HEK293 (cell line): ENCODE data around the gene ERMARD.

Experiments
- CTCF ChIA-PET: fragments of 350-600 bp; formaldehyde crosslinking; extraction: SDS; loops from one replicate; lab custom pipeline; 2021; ENCODE audit warnings: antibody characterized with exemption; lab: Yijun Ruan, JAX
- POLR2A ChIA-PET: fragments of 300-600 bp; formaldehyde crosslinking; extraction: SDS; loops from one replicate; lab custom pipeline; 2020; ENCODE audit warnings: antibody characterized with exemption, inconsistent platforms; lab: Yijun Ruan, JAX
- H3K27ac ChIP-seq: fragments of 200-500 bp; sonication (Bioruptor generic); 2 replicates; pipeline ENCODE4 v1.5.1; 2014; ENCODE audit warnings: low read depth, low read length, control low read depth, inconsistent platforms; ENCODE audit errors: extremely low read depth
- H3K36me3 ChIP-seq, 2 experiments: fragments of 200-500 bp in 1 of 2; sonication (Bioruptor generic) in 1 of 2; 1 replicate in 1 of 2; 2 replicates in 1 of 2; pipeline ENCODE4 v1.5.1; 2014 to 2017; ENCODE audit warnings: inconsistent platforms in 2 of 2, low read length in 2 of 2; ENCODE audit not compliant: control insufficient read depth in 2 of 2, insufficient read depth in 1 of 2
- H3K4me1 ChIP-seq: fragments of 200-500 bp; sonication (Bioruptor generic); 2 replicates; pipeline ENCODE4 v1.5.1; 2014; ENCODE audit warnings: mild to moderate bottlenecking, low read length, inconsistent platforms; ENCODE audit not compliant: control insufficient read depth, insufficient read depth
- H3K4me3 ChIP-seq: 2 replicates; pipeline ENCODE4 v1.5.1; 2011; ENCODE audit warnings: low read depth, mild to moderate bottlenecking, control low read depth, low read length, moderate library complexity
- H3K9me3 ChIP-seq: fragments of 200-500 bp; sonication (Bioruptor generic); 2 replicates; pipeline ENCODE4 v1.5.1; 2014; ENCODE audit warnings: low read depth, low read length, inconsistent platforms; ENCODE audit not compliant: control insufficient read depth, insufficient read depth
- GFI1B ChIP-seq: fragments of 450-650 bp; formaldehyde crosslinking; IDR thresholded peaks from 2 replicates; pipeline ENCODE4 v1.5.1; 2016; ENCODE audit warnings: missing biosample characterization, missing genetic modification characterization
- KLF17 ChIP-seq: fragments of 450-650 bp; formaldehyde crosslinking; IDR thresholded peaks from 2 replicates; pipeline ENCODE4 v1.5.1; 2016; ENCODE audit warnings: missing biosample characterization, missing genetic modification characterization
- OVOL3 ChIP-seq: fragments of 450-650 bp; formaldehyde crosslinking; IDR thresholded peaks from 2 replicates; pipeline ENCODE4 v1.5.1; 2016; ENCODE audit warnings: missing biosample characterization, missing genetic modification characterization
- PRDM6 ChIP-seq: fragments of 450-650 bp; formaldehyde crosslinking; IDR thresholded peaks from 2 replicates; pipeline ENCODE4 v1.5.1; 2017; ENCODE audit warnings: missing biosample characterization, missing genetic modification characterization
- RBAK ChIP-seq: fragments of 450-650 bp; formaldehyde crosslinking; IDR thresholded peaks from 2 replicates; pipeline ENCODE4 v1.5.1; 2016; ENCODE audit warnings: missing biosample characterization, missing genetic modification characterization
- SCRT2 ChIP-seq: fragments of 450-650 bp; formaldehyde crosslinking; IDR thresholded peaks from 2 replicates; pipeline ENCODE4 v1.5.1; 2016; ENCODE audit warnings: missing biosample characterization, missing genetic modification characterization
- SP3 ChIP-seq: fragments of 450-650 bp; formaldehyde crosslinking; IDR thresholded peaks from 2 replicates; pipeline ENCODE4 v1.5.1; 2016; ENCODE audit warnings: missing biosample characterization, missing genetic modification characterization
- ZBTB20 ChIP-seq: fragments of 450-650 bp; formaldehyde crosslinking; IDR thresholded peaks from 2 replicates; pipeline ENCODE4 v1.5.1; 2016; ENCODE audit warnings: missing biosample characterization, missing genetic modification characterization
- ZBTB48 ChIP-seq: fragments of 450-650 bp; formaldehyde crosslinking; IDR thresholded peaks from 2 replicates; pipeline ENCODE4 v1.5.1; 2016; ENCODE audit warnings: missing biosample characterization, missing genetic modification characterization
- ZNF184 ChIP-seq: fragments of 450-650 bp; IDR thresholded peaks from 2 replicates; pipeline ENCODE4 v1.5.1; 2018; ENCODE audit warnings: missing biosample characterization, mild to moderate bottlenecking, missing genetic modification characterization
- ZNF2 ChIP-seq: fragments of 450-650 bp; formaldehyde crosslinking; IDR thresholded peaks from 2 replicates; pipeline ENCODE4 v1.5.1; 2016; ENCODE audit warnings: missing biosample characterization, missing genetic modification characterization
- ZNF214 ChIP-seq: fragments of 450-650 bp; formaldehyde crosslinking; IDR thresholded peaks from 2 replicates; pipeline ENCODE4 v1.5.1; 2017; ENCODE audit warnings: missing biosample characterization, mild to moderate bottlenecking, missing genetic modification characterization, borderline replicate concordance
- ZNF223 ChIP-seq: fragments of 450-650 bp; formaldehyde crosslinking; IDR thresholded peaks from 2 replicates; pipeline ENCODE4 v1.5.1; 2016; ENCODE audit warnings: missing biosample characterization, missing genetic modification characterization
- ZNF248 ChIP-seq: fragments of 450-650 bp; formaldehyde crosslinking; IDR thresholded peaks from 2 replicates; pipeline ENCODE4 v1.5.1; 2017; ENCODE audit warnings: missing biosample characterization, missing genetic modification characterization
- ZNF280D ChIP-seq: fragments of 450-650 bp; formaldehyde crosslinking; IDR thresholded peaks from 2 replicates; pipeline ENCODE4 v1.5.1; 2016; ENCODE audit warnings: missing biosample characterization, missing genetic modification characterization
- ZNF311 ChIP-seq: fragments of 450-650 bp; formaldehyde crosslinking; IDR thresholded peaks from 2 replicates; pipeline ENCODE4 v1.5.1; 2017; ENCODE audit warnings: missing biosample characterization, missing genetic modification characterization, borderline replicate concordance
- ZNF324 ChIP-seq: fragments of 450-650 bp; formaldehyde crosslinking; IDR thresholded peaks from 2 replicates; pipeline ENCODE4 v1.5.1; 2016; ENCODE audit warnings: missing biosample characterization, missing genetic modification characterization
- ZNF488 ChIP-seq: fragments of 450-650 bp; formaldehyde crosslinking; IDR thresholded peaks from 2 replicates; pipeline ENCODE4 v1.5.1; 2016; ENCODE audit warnings: missing biosample characterization, missing genetic modification characterization
- ZNF571 ChIP-seq: fragments of 450-650 bp; formaldehyde crosslinking; IDR thresholded peaks from 2 replicates; pipeline ENCODE4 v1.5.0; 2017; ENCODE audit warnings: missing biosample characterization, missing genetic modification characterization
- ZNF580 ChIP-seq: fragments of 450-650 bp; formaldehyde crosslinking; IDR thresholded peaks from 2 replicates; pipeline ENCODE4 v1.5.1; 2016; ENCODE audit warnings: missing biosample characterization, missing genetic modification characterization
- ZNF600 ChIP-seq: fragments of 450-650 bp; formaldehyde crosslinking; IDR thresholded peaks from 2 replicates; pipeline ENCODE4 v1.5.1; 2016; ENCODE audit warnings: missing biosample characterization, missing genetic modification characterization
- ZNF621 ChIP-seq: fragments of 450-650 bp; formaldehyde crosslinking; IDR thresholded peaks from 2 replicates; pipeline ENCODE4 v1.5.1; 2017; ENCODE audit warnings: missing biosample characterization, missing genetic modification characterization
- ZNF629 ChIP-seq: fragments of 450-650 bp; formaldehyde crosslinking; IDR thresholded peaks from 2 replicates; pipeline ENCODE4 v1.5.1; 2017; ENCODE audit warnings: missing biosample characterization, missing genetic modification characterization
- ZNF658 ChIP-seq: fragments of 450-650 bp; formaldehyde crosslinking; IDR thresholded peaks from 2 replicates; pipeline ENCODE4; 2016; ENCODE audit warnings: missing biosample characterization, missing genetic modification characterization
- ZNF677 ChIP-seq: fragments of 450-650 bp; IDR thresholded peaks from 2 replicates; pipeline ENCODE4 v1.5.0; 2018; ENCODE audit warnings: missing biosample characterization, mild to moderate bottlenecking, missing genetic modification characterization, moderate library complexity
- ZNF76 ChIP-seq: fragments of 450-650 bp; formaldehyde crosslinking; IDR thresholded peaks from 2 replicates; pipeline ENCODE4; 2016; ENCODE audit warnings: low read depth, missing biosample characterization, missing genetic modification characterization, borderline replicate concordance
- ZNF792 ChIP-seq: fragments of 450-650 bp; formaldehyde crosslinking; IDR thresholded peaks from 2 replicates; pipeline ENCODE4 v1.5.1; 2016; ENCODE audit warnings: missing biosample characterization, missing genetic modification characterization

Gene ERMARD

GRCh38 chr6:169710009-169710408 lies 41.4 kb upstream of the ERMARD start:
- no peaks in the 10 kb centered on the region for H3K9me3 ChIP-seq
- TF ChIP-seq ZNF280D (no peak), ZNF248 (tag by site-specific recombination) (no peak), ZNF2 (tag by site-specific recombination) (no peak), ZNF580 (tag by site-specific recombination) (no peak), ZNF629 (tag by site-specific recombination) (no peak), ZNF792 (tag by site-specific recombination) (no peak), ZNF488 (tag by site-specific recombination) (no peak), ZNF311 (tag by site-specific recombination) (no peak)
- H3K4me3 ChIP-seq = no peak overlapping the region
- CTCF ChIA-PET = interaction anchor here (0.6 to 2.4 kb wide), 2 partner anchors 12 to 138 kb away, joined by 3 to 21 read pairs; no protein-coding TSS in a partner anchor
- POLR2A ChIA-PET = interaction anchor here (0.9 to 1.2 kb wide), 2 partner anchors 8 to 16 kb away, joined by 5 to 8 read pairs; partner anchors contain the start of genes C6orf120 and WDR27
- peaks cover 49 to 87% of the 10 kb centered on the region in 2 experiments for H3K36me3 ChIP-seq
- no peak overlapping the region for H3K27ac ChIP-seq
- no peaks in the 10 kb centered on the region for H3K4me1 ChIP-seq

- Histone ChIP-seq H3K36me3 (peaks cover 73 to 86% of the 10 kb centered on the region in 2 experiments), H3K4me3 (no peak overlapping the region), H3K27ac (no peak overlapping the region), H3K4me1 (0 out of 2 replicates have a peak, but pooled peaks cover under 1% of the 10 kb centered on the region), H3K9me3 (no peaks in the 10 kb centered on the region)
- TF ChIP-seq ZNF223 (tag by site-specific recombination) (no peak), ZNF658 (tag by site-specific recombination) (no peak), ZNF214 (tag by site-specific recombination) (no peak), ZNF184 (no peak), OVOL3 (tag by site-specific recombination) (no peak), ZNF677 (tag by site-specific recombination) (no peak), RBAK (tag by site-specific recombination) (no peak)
- POLR2A ChIA-PET = no interaction called here
- CTCF ChIA-PET = interaction anchor here (1.1 kb wide), 1 partner anchor 87 kb away, joined by 3 read pairs; no protein-coding TSS in a partner anchor
Observed at GRCh38 chr6:169714178-169714577, 37.2 kb upstream of the ERMARD start.

- POLR2A ChIA-PET = interaction anchor here (1.1 kb wide), 1 partner anchor 10 kb away, joined by 3 read pairs; no protein-coding TSS in a partner anchor
- TF ChIP-seq ZNF571 (tag by site-specific recombination) = no peak
- no peak for TF ChIP-seq GFI1B (tag by site-specific recombination)
- TF ChIP-seq PRDM6 (tag by site-specific recombination) = no peak
- TF ChIP-seq SP3 (tag by site-specific recombination) = no peak
- no peak for TF ChIP-seq SCRT2
- TF ChIP-seq KLF17 = no peak
- TF ChIP-seq ZNF76 = no peak
- no peak for TF ChIP-seq ZNF621 (tag by site-specific recombination)
- no peak for TF ChIP-seq ZNF324 (tag by site-specific recombination)
- no peak for TF ChIP-seq ZNF600
- TF ChIP-seq ZBTB48 (tag by site-specific recombination) = no peak
- TF ChIP-seq ZBTB20 (tag by site-specific recombination) = no peak
Observed at GRCh38 chr6:169714595-169714994, 36.8 kb upstream of the ERMARD start.

More at GRCh38 chr6:169714595-169714994, 36.8 kb upstream of the ERMARD start:
- Histone ChIP-seq H3K4me3 (no peak overlapping the region), H3K9me3 (no peaks in the 10 kb centered on the region), H3K4me1 (0 out of 2 replicates have a peak, but pooled peaks cover 4% of the 10 kb centered on the region), H3K27ac (no peak overlapping the region), H3K36me3 (peaks cover 69 to 84% of the 10 kb centered on the region in 2 experiments)
- CTCF ChIA-PET = interaction anchor here (1.1 kb wide), 1 partner anchor 86 kb away, joined by 3 read pairs; no protein-coding TSS in a partner anchor
